ENCODE results near the gene EEF1AKMT4.

- no peak for TF ChIP-seq CTCF (IDR thresholded peaks at IDR 0.05)
- TF ChIP-seq POLR2A (IDR thresholded peaks at IDR 0.05), result no peak
Measured at GRCh38 chr3:184223946-184224345, 25.5 kb upstream of the EEF1AKMT4 start.
